Lower lobe of right lung (tissue), 2 donors: Measurements from ENCODE around the gene NABP2. TPM values are rescaled to one million over a fixed set of nuclear protein-coding genes. Genes with fewer than 3 reads are reported as not detected.
A peak's percentile ranks its signal among the peaks of the same experiment; 100 is the strongest.

Experiments used
- ATAC-seq, 2 donors: fragments of 200-7000 bp; cut with Tn5 transposase; one replicate each; pipeline ENCODE4 v1.9.1; 2020 to 2022; ENCODE audit warnings: mild to moderate bottlenecking in 2 of 2, moderate library complexity in 2 of 2
- DNase-seq: peaks from one replicate; pipeline ENCODE4 v3.0.0-alpha.2; 2020
- H3K27ac ChIP-seq: fragments of 200-600 bp; one replicate; pipeline ENCODE4 v1.8.0; 2022
- H3K27me3 ChIP-seq: fragments of 200-600 bp; one replicate; pipeline ENCODE4 v1.8.0; 2022; ENCODE audit warnings: low read depth
- H3K36me3 ChIP-seq: fragments of 200-600 bp; one replicate; pipeline ENCODE4 v1.8.0; 2022; ENCODE audit warnings: mild to moderate bottlenecking
- H3K4me1 ChIP-seq: fragments of 200-600 bp; one replicate; pipeline ENCODE4 v1.8.0; 2022
- H3K4me3 ChIP-seq: fragments of 200-600 bp; one replicate; pipeline ENCODE4 v1.8.0; 2022; ENCODE audit warnings: mild to moderate bottlenecking
- H3K9me3 ChIP-seq: fragments of 200-600 bp; one replicate; pipeline ENCODE4 v1.8.0; 2022
- intact Hi-C: fragments of 100-400 bp; cut with DNase I; formaldehyde crosslinking; loops from one replicate; pipeline ENCODE4 v1.11.0; 2022
- total RNA-seq: library from RNA; stranded (reverse); fragmentation: NEBNext Ultra II Directional; extraction: Animal tissue kit (Norgen Biotek cat#: 25700); gene quantifications from one replicate; pipeline ENCODE4 v1.2.1, GENCODE V29; 2021
- TF ChIP-seq, protein P1 (sequence below): fragments of 200-600 bp; IDR thresholded peaks from one replicate; pipeline ENCODE4 v1.8.0; 2022; ENCODE audit warnings: antibody characterized with exemption, mild to moderate bottlenecking
- donor health status: DM: no; HTN: yes; CAD: no; lungs with severe emphysema.

NABP2 gene
- total RNA-seq, 1 donor from 2014 or later = 20.9 TPM

DNA sequence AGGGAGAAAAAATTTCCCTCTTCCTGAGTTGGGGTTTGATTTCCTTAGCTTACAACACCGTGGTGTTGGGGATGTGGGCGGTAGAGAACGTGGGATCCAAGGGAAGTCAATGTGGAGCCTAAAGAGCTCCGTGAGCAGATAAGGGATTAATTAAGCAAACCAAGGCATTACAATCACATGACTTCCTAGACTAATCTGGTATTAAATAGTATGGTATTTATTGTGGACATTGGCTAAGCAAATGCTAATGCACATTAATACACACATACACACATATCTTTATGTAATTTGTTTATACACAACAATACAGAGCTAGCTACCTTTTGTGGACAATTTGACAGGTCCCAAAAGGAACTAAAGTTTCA, 1.6 kb upstream of the NABP2 start:
- ATAC-seq (no peak), DNase-seq (no peak)
- H3K4me1 ChIP-seq = peaks cover 43% of the 10 kb centered on the region
- no peaks in the 10 kb centered on the region for H3K9me3 ChIP-seq
- no peaks in the 10 kb centered on the region for H3K27me3 ChIP-seq
- peak overlapping the region; percentile 96 for H3K27ac ChIP-seq
- intact Hi-C loops = no loop called here
- TF ChIP-seq, protein P1, sequence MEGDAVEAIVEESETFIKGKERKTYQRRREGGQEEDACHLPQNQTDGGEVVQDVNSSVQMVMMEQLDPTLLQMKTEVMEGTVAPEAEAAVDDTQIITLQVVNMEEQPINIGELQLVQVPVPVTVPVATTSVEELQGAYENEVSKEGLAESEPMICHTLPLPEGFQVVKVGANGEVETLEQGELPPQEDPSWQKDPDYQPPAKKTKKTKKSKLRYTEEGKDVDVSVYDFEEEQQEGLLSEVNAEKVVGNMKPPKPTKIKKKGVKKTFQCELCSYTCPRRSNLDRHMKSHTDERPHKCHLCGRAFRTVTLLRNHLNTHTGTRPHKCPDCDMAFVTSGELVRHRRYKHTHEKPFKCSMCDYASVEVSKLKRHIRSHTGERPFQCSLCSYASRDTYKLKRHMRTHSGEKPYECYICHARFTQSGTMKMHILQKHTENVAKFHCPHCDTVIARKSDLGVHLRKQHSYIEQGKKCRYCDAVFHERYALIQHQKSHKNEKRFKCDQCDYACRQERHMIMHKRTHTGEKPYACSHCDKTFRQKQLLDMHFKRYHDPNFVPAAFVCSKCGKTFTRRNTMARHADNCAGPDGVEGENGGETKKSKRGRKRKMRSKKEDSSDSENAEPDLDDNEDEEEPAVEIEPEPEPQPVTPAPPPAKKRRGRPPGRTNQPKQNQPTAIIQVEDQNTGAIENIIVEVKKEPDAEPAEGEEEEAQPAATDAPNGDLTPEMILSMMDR = no peak
- H3K36me3 ChIP-seq = peaks cover 3% of the 10 kb centered on the region
- peak overlapping the region; percentile 80 for H3K4me3 ChIP-seq

DNA sequence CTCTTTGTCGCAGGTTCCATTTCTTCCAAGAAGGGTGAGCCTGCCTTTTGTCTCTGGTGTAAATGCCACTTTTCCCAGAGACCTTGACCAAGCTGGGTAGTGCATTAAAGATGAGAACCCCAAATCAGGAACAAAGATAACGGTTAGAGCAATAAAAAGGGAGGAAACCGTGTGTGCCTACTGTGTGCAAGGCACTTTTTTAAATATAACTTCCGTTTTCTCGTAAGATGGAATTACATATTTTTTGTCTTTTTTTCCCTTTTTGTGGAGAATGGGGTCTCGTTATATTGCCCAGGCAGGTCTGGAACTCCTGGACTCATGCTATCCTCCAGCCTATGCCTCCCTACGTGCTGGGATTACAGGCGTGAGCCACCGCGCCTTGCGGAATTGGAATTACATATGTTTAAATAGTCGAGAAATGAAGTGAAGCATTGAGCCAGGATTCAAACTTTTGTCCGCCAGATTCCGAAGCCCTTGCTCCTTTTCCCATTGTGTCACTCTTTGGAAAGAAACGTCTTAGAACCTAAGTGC, 506 bp upstream of the NABP2 start:
- intact Hi-C loops = no loop called here
- ATAC-seq (no peak), DNase-seq (no peak)
- peak overlapping the region; percentile 96 for H3K27ac ChIP-seq
- H3K9me3 ChIP-seq = no peaks in the 10 kb centered on the region
- TF ChIP-seq, protein P1 = no peak
- H3K36me3 ChIP-seq = peaks cover 8% of the 10 kb centered on the region
- peaks cover 43% of the 10 kb centered on the region for H3K4me1 ChIP-seq
- H3K4me3 ChIP-seq = peak overlapping the region; percentile 77
- H3K27me3 ChIP-seq = no peaks in the 10 kb centered on the region

DNA sequence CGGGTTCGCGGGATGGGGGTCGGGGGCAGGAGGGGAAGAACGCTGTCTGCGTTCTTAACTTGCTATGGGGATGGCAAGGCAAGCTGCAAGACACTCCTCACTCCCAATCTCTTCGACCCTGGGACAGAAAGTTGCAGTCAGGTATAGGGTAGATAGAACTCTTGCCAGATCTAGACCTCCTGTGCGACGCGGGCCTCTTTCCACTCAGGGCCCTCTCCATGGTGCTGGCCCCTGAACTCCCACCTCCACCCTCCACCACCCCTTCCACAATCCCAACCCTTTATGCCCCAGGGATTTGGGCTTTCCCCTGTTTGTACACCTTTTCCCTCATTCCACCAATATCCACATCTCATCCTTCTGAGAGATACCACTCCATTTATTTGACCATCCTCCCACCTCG, 812 bp downstream of the NABP2 start:
- no peak for ATAC-seq
- no peak overlapping the region for H3K27ac ChIP-seq
- peaks cover 14% of the 10 kb centered on the region for H3K36me3 ChIP-seq
- no peaks in the 10 kb centered on the region for H3K9me3 ChIP-seq
- TF ChIP-seq, protein P1 = no peak
- H3K27me3 ChIP-seq = no peaks in the 10 kb centered on the region
- H3K4me3 ChIP-seq = peak overlapping the region; percentile 77
- intact Hi-C loops = no loop called here
- no peak for DNase-seq
- H3K4me1 ChIP-seq = peaks cover 40% of the 10 kb centered on the region

DNA sequence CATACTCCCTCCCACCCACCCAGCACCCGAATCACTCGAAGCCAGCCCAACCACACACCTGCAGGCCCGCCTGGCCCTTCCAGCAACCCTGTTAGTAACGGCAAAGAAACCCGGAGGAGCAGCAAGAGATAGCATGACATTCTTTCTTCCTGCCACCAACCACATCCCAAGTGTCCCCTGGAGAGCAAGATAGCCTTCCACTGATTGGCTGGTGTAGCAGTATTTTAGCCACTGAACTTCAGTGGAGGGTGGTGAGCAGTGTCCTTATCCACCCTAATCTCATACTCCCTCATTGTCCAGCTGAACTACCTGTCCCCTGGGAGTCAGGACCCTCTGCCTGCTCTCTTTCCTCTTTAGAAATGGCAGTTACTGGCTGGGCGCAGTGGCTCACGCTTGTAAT, 4.9 kb downstream of the NABP2 start:
- intact Hi-C loops = no loop called here
- H3K4me3 ChIP-seq = no peak overlapping the region
- peaks cover 8% of the 10 kb centered on the region for H3K4me1 ChIP-seq
- ATAC-seq = no peak
- peaks cover 14% of the 10 kb centered on the region for H3K36me3 ChIP-seq
- H3K9me3 ChIP-seq = no peaks in the 10 kb centered on the region
- TF ChIP-seq, protein P1 = no peak
- H3K27me3 ChIP-seq = no peaks in the 10 kb centered on the region
- no peak for DNase-seq
- H3K27ac ChIP-seq = no peak overlapping the region

DNA sequence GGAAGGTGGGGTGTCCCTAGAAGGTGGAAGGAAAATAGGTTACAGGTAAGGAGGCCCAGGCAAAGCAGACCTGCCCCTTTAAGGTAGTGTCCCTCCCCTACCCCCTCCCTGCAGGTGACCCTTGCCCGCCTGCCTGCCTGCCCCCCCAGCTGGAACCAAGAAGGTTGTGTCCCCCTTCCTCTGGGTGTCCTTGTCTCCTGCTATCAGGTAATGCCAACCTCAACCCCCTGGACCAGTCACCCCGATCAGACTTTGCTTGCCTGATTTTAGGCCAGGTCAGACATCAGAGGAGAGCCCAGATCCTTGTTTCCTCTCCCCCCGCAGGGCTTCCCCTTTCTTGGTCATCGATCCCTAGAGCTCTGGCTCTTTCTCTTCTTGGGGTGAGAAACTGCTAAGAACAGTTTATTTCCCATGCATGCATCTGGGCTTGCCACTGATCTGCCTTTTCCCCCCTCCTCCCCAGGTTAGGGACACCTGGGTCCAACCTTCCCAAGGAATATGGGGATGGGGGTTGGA, 5.8 kb downstream of the NABP2 start, which contains the start of gene SLC39A5:
Gene SLC39A5 (plus strand): TSS at position 136 of the 516 bp plus-strand sequence. CDS start 1,224 bp downstream, outside the sequence.
- H3K4me1 ChIP-seq = peaks cover 1% of the 10 kb centered on the region
- H3K27ac ChIP-seq = no peak within 1 kb of the TSS
- no peaks in the 10 kb centered on the region for H3K27me3 ChIP-seq
- DNase-seq = no peak
- no peak within 1 kb of the TSS for H3K4me3 ChIP-seq
- intact Hi-C loops = no loop called here
- ATAC-seq = no peak
- H3K36me3 ChIP-seq = peaks cover 14% of the 10 kb centered on the region
- H3K9me3 ChIP-seq = no peaks in the 10 kb centered on the region
- TF ChIP-seq, protein P1 = no peak
